Body of pancreas (tissue), 4 donors: ENCODE measurements around the gene GSG1L. TPM values are rescaled to one million over a fixed set of nuclear protein-coding genes. Genes with fewer than 3 reads are reported as not detected.

Experiments
- ATAC-seq: fragments of 150-250 bp; one replicate; pipeline ENCODE4 v1.9.1; 2016
- DNase-seq, 4 donors: peaks; one replicate each; pipeline ENCODE4 v3.0.0-alpha.2; 2019
- H3K27ac ChIP-seq, 4 donors: fragments of 200-600 bp; sonication (generic); 1 replicate in 3 of 4; 2 replicates in 1 of 4; pipeline versions ENCODE4 v1.5.1 to v1.6.1; 2016 to 2019; ENCODE audit warnings: mild to moderate bottlenecking in 1 of 4, mixed read lengths in 1 of 4, moderate library complexity in 1 of 4
- H3K27me3 ChIP-seq, 2 donors: fragments of 200-600 bp; sonication (generic); one replicate each; pipeline ENCODE4 v1.6.0; 2016; ENCODE audit warnings: mild to moderate bottlenecking in 1 of 2
- H3K36me3 ChIP-seq, 2 donors: fragments of 200-600 bp; sonication (generic); replicated peaks in 1 of 2; 2 replicates each; pipeline ENCODE4 v1.5.1; 2016; ENCODE audit warnings: low read depth in 2 of 2; ENCODE audit not compliant: insufficient read depth in 1 of 2
- H3K4me1 ChIP-seq: fragments of 200-600 bp; sonication (generic); one replicate; pipeline ENCODE4 v1.6.0; 2016
- H3K4me3 ChIP-seq, 2 donors: fragments of 200-600 bp; sonication (generic); 1 replicate in 1 of 2; 2 replicates in 1 of 2; pipeline ENCODE4 v1.5.1; 2016 to 2019
- H3K9me3 ChIP-seq, 3 donors: fragments of 200-600 bp; sonication (generic); 1 replicate in 2 of 3; 2 replicates in 1 of 3; pipeline ENCODE4 v1.5.1; 2016
- CTCF ChIP-seq, 7 experiments: fragments of 450-650 bp in 4 of 7; fragments of 200-600 bp in 3 of 7; sonication (generic) in 3 of 7; IDR thresholded peaks; one replicate each; pipeline ENCODE4 v1.5.1; 2016 to 2019; ENCODE audit warnings: antibody characterized with exemption in 7 of 7
- POLR2A ChIP-seq, 3 donors: fragments of 450-650 bp; IDR thresholded peaks; one replicate each; pipeline ENCODE4 v1.6.1; 2016; ENCODE audit warnings: antibody characterized with exemption in 3 of 3, mild to moderate bottlenecking in 2 of 3
- WGBS, 2 donors: methylation state at CpG; one replicate each; pipeline ENCODE4 v1.1.5; 2017; 5-methylcytosine and 5-hydroxymethylcytosine counted together
- intact Hi-C: fragments of 100-400 bp; cut with DNase I; formaldehyde crosslinking; loops from one replicate; pipeline ENCODE4 v1.15.1; 2023
- total RNA-seq, 2 donors: library from RNA; depleted of rRNA; stranded (reverse); fragments of >200 nt; gene quantifications; one replicate each; pipeline ENCODE4 v1.1.0, GENCODE V29; 2016

Gene GSG1L
- total RNA-seq, 2 donors from 2014 or later, result not detected

GRCh38 chr16:27819356-27819755, 244.2 kb downstream of the GSG1L start:
- 58 to 60% methylated on average over 13 of the region's 13 CpGs for WGBS, 2 donors
- no peaks in the 10 kb centered on the region for H3K36me3 ChIP-seq
- no peak for DNase-seq
- H3K27me3 ChIP-seq, result peaks cover 0 to 4% of the 10 kb centered on the region in 2 donors
- no peaks in the 10 kb centered on the region for H3K4me1 ChIP-seq
- no peaks in the 10 kb centered on the region for H3K9me3 ChIP-seq
- H3K4me3 ChIP-seq, result no peak overlapping the region
- intact Hi-C loops, result no loop called here
- ATAC-seq, result no peak
- H3K27ac ChIP-seq, result no peak overlapping the region
- TF ChIP-seq POLR2A (IDR thresholded peaks at IDR 0.05) (no peak), CTCF (IDR thresholded peaks at IDR 0.05) (no peak)

GRCh38 chr16:27818246-27818645, 245.3 kb downstream of the GSG1L start:
- 64 to 69% methylated on average over 13 of the region's 13 CpGs for WGBS, 2 donors
- intact Hi-C loops, result no loop called here

GRCh38 chr16:27817038-27817437, 246.5 kb downstream of the GSG1L start:
- H3K4me3 ChIP-seq, result no peak overlapping the region
- ATAC-seq, result no peak
- no peaks in the 10 kb centered on the region for H3K4me1 ChIP-seq
- no peak overlapping the region for H3K27ac ChIP-seq
- H3K36me3 ChIP-seq, result no peaks in the 10 kb centered on the region
- TF ChIP-seq POLR2A (IDR thresholded peaks at IDR 0.05) (no peak), CTCF (IDR thresholded peaks at IDR 0.05) (no peak)
- WGBS, 2 donors, result 61 to 70% methylated on average over 5 of the region's 5 CpGs
- peaks cover 0 to 4% of the 10 kb centered on the region in 2 donors for H3K27me3 ChIP-seq
- intact Hi-C loops, result no loop called here
- no peaks in the 10 kb centered on the region for H3K9me3 ChIP-seq
- no peak for DNase-seq

More at GRCh38 chr16:27818246-27818645, 245.3 kb downstream of the GSG1L start:
- no peaks in the 10 kb centered on the region for H3K36me3 ChIP-seq
- no peak for DNase-seq
- no peak overlapping the region for H3K27ac ChIP-seq
- H3K9me3 ChIP-seq, result no peaks in the 10 kb centered on the region
- H3K4me3 ChIP-seq, result no peak overlapping the region
- H3K4me1 ChIP-seq, result no peaks in the 10 kb centered on the region
- TF ChIP-seq CTCF (IDR thresholded peaks at IDR 0.05) (no peak), POLR2A (IDR thresholded peaks at IDR 0.05) (no peak)
- peaks cover 0 to 4% of the 10 kb centered on the region in 2 donors for H3K27me3 ChIP-seq
- ATAC-seq, result no peak

- Histone ChIP-seq H3K4me1 (no peaks in the 10 kb centered on the region), H3K27ac (no peak overlapping the region), H3K9me3 (no peaks in the 10 kb centered on the region), H3K36me3 (no peaks in the 10 kb centered on the region), H3K27me3 (peaks cover 0 to 4% of the 10 kb centered on the region in 2 donors), H3K4me3 (no peak overlapping the region)
- ATAC-seq (no peak), DNase-seq (no peak)
- TF ChIP-seq CTCF (IDR thresholded peaks at IDR 0.05) (no peak), POLR2A (IDR thresholded peaks at IDR 0.05) (no peak)
- 39% methylated on average over 5 of the region's 5 CpGs; no CpG with 5 or more reads in 1 of the 2 donors for WGBS, 2 donors
- intact Hi-C loops, result no loop called here
These were observed 247.0 kb downstream of the GSG1L start for GRCh38 chr16:27816561-27816960.

- WGBS, 2 donors, result 82 to 92% methylated on average over 4 to 9 of the region's 9 CpGs
These were observed 249.9 kb downstream of the GSG1L start for GRCh38 chr16:27813591-27813990.

More at GRCh38 chr16:27813591-27813990, 249.9 kb downstream of the GSG1L start:
- H3K4me3 ChIP-seq, result no peak overlapping the region
- no peak overlapping the region for H3K27ac ChIP-seq
- TF ChIP-seq POLR2A (IDR thresholded peaks at IDR 0.05) (no peak), CTCF (IDR thresholded peaks at IDR 0.05) (no peak)
- no peaks in the 10 kb centered on the region for H3K36me3 ChIP-seq
- H3K9me3 ChIP-seq, result no peaks in the 10 kb centered on the region
- ATAC-seq (no peak), DNase-seq (no peak)
- intact Hi-C loops, result no loop called here
- H3K4me1 ChIP-seq, result no peaks in the 10 kb centered on the region
- H3K27me3 ChIP-seq, result no peaks in the 10 kb centered on the region
